OCI-LY7 (cell line): Measurements from ENCODE around the gene SPATA32.

Experiments
- EZH2phosphoT487 ChIP-seq: fragments of 200-600 bp; sonication (generic); IDR thresholded peaks from 2 replicates; pipeline ENCODE4 v1.6.1; 2018; ENCODE audit warnings: low read depth, borderline replicate concordance, mild to moderate bottlenecking, mixed run types, antibody characterized with exemption, low read length, moderate library complexity, mixed read lengths
- TF ChIP-seq, protein P1 (sequence below): fragments of 200-600 bp; sonication (generic); conservative IDR thresholded peaks from 2 replicates; pipeline ENCODE4 v1.5.1; 2014; ENCODE audit warnings: mild to moderate bottlenecking, antibody characterized with exemption, low read length, moderate library complexity, mixed read lengths

DNA sequence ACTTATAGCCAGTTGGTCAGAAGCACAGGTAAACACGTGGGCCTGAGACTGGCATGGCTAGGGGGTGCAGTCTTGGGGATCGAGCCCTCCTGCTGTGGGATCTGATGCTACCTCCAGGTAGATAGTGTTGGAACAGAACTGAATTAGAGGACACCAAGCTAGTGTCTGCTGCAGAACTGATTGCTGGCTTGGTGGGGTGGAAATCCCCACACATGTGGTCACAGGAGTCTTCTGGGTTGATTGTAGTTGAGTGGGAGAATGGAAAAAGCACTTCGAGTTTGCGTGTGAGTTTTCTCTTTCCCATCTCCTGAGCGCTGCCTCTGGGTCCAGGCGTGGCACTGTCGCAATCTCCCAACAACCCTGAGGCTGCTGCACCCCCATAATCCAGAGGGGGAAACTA is 8.0 kb upstream of the SPATA32 start:
- TF ChIP-seq, protein P1, sequence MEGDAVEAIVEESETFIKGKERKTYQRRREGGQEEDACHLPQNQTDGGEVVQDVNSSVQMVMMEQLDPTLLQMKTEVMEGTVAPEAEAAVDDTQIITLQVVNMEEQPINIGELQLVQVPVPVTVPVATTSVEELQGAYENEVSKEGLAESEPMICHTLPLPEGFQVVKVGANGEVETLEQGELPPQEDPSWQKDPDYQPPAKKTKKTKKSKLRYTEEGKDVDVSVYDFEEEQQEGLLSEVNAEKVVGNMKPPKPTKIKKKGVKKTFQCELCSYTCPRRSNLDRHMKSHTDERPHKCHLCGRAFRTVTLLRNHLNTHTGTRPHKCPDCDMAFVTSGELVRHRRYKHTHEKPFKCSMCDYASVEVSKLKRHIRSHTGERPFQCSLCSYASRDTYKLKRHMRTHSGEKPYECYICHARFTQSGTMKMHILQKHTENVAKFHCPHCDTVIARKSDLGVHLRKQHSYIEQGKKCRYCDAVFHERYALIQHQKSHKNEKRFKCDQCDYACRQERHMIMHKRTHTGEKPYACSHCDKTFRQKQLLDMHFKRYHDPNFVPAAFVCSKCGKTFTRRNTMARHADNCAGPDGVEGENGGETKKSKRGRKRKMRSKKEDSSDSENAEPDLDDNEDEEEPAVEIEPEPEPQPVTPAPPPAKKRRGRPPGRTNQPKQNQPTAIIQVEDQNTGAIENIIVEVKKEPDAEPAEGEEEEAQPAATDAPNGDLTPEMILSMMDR: no peak
- no peak for TF ChIP-seq EZH2phosphoT487
